Astrocyte of the hippocampus (primary cell): Measurements from ENCODE around the gene ZNF722.
"Not testable (repeated sequence)": the region's sequence is repeated elsewhere in the genome, so short reads cannot be mapped to it uniquely, and the experiment has no call there.

Experiments used
- DNase-seq: peaks from one replicate; pipeline ENCODE4 v3.0.0; 2011; ENCODE audit warnings: low read depth, low spot score

Gene ZNF722

DNA sequence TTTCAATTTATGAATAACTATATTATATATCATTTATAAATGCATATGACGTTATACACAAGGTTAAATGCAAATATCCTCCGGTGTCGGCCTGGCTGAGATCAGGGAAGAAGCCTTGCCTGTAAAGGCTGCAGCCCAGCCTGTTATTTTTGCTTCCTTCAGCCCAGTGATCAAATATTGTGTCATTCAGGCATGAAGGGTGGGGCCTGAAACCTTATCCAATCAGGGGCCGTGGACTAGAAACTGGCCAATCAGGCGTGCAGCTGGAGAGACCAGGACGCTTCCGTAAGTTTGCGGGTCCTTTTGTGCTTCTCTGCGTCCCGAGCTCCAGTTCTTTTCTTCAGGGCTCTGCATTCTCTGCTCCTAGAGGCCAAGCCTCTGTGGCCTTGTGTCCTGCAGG lies at the start of gene ZNF722:
Gene ZNF722, plus strand, starts transcription at position 301 of the 400 bp plus-strand sequence. CDS start 113 bp downstream, outside the sequence.
- DNase-seq: no peak

DNA sequence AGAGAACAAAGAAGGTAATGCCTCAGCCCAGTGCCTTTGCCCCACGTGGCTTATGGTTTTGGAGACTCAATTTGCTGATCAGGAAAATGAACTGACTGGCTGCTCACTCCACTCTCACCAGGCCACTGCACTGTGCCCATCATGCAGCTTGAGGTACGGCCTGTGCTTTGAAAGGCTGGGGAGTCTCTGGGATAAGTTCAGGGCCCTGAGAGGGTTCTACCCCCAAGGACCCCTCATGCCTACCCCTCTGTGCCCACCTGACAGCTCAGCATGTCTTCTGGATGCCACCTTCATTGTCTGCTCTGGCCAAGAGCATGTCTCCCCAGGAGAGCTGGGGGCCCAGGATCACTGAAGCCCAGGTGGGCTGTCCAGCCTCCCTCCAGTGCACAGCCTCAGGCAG lies 45.5 kb upstream of the ZNF722 start:
- DNase-seq: no peak

DNA sequence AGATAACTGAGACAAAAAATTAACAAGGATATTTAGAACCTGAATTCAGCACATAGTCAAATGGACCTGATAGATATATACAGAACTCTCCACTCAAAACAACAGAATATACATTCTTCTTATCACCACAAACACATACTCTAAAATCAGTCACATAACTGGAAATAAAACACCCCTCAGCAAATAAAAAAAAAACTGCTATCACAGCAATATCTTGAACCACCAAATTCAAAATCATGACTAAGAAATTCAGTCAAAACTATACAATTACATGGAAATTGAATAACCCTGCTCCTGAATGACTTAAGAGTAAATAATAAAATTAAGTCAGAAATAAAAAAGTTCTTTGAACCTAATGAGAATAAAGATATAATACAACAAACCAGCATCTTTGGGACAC lies 30.0 kb upstream of the ZNF722 start:
- DNase-seq: no peak

DNA sequence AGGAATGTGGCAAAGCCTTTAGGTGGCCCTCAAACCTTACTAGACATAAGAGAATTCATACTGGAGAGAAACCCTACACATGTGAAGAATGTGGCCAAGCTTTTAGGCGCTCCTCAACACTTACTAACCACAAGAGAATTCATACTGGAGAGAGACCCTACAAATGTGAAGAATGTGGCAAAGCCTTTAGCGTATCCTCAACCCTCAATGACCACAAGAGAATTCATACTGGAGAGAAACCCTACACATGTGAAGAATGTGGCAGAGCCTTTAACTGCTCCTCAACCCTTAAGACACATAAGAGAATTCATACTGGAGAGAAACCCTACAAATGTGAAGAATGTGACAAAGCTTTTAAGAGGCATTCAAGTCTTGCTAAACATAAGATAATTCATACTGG lies 16.8 kb downstream of the ZNF722 start:
- DNase-seq: not testable (repeated sequence)

DNA sequence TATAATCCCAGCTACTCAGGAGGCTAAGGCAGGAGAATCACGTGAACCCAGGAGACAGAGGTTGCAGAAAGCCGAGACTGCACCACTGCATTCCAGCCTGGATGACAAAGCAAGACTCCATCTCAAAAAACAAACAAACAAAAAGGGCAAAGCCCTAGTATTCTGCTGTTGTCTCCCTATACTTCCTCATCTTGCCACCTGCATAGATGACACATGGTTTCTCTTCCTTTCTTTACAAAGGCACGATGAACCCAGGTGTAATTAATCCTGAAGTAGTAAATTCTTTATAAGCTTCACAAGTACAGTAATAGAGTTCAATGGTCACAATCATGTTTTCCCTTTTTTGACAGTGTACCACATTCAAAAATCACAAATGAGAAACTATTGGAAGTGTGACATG lies 36.7 kb downstream of the ZNF722 start:
- DNase-seq: no peak

DNA sequence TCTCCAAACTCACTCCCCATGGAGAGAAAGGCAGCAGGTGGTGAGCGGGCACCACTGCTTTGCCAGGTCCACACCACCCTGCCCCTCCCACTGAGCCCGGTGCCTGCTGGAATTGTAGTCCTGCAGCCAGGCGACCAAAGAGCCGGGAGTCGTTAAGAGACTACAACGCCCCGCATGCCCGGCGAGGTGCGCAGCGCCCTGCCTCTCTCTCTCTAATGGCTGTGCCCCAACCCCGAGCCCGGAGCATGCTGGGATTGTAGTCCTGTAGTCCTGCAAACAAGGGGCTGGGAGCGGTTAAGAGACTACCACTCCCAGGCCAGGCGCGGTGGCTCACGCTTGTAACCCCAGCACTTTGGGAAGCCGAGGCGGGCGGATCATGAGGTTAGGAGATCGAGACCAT lies 38.4 kb downstream of the ZNF722 start:
- no peak for DNase-seq

DNA sequence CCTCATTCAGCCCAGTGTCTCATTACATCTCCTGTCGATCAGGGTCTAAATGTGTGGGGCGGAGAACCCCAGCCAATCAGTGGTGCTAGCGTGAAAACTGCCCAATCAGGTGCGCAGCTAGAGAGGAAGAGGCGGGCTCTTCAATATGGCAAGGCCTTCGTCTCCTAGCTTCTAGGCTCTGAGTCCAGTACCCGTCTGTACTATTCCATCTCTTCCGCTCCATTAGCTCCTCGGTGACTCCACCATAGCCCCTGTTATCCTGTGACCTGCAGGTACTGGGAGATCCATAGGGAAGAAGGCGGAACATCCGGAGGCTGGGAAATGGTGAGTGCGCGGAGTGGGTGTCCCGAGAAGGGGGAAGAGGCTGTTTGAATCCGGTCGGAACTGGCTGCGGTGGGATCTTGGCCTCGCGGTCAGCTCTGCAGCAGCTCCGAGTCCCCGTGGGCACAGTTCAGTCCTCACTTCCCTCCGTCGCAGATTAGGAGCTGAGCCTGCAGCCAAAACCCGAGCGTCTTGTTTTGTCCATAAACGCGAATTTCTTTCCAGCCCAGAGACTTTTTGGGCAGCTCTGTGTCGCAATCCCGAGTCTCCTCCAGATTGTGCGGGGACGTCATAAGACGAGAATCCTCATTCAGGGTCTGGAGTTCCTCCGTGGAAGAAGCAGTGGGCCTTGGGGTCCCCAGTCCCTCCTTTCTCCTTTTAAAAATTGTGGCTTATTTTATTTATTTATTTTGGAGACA lies 46.8 kb downstream of the ZNF722 start, which contains the start of gene ZNF727:
Gene ZNF727, plus strand, starts transcription at position 134 of the 740 bp plus-strand sequence. Its CDS starts 188 bp downstream, at position 322.
- DNase-seq: no peak

DNA sequence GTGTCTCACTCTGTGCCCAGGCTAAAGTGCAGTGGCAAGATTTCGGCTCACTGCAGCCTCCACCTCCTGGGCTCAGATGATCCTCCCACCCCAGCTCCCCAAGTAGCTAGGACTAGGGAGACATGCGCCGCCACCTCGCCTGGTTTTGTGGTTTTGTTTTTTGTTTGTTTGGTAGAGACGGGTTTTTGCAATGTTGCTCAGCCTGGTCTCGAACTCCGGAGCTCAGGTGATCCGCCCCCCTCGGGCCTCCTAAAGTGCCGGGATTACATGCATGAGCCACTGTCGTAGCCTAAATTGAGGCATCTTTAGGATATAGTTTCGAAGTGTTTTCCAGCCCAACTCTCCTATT lies 47.4 kb downstream of the ZNF722 start:
- DNase-seq: no peak
